Measurements from ENCODE around the gene CYB561A3. TPM values are rescaled to one million over a fixed set of nuclear protein-coding genes. Genes with fewer than 3 reads are reported as not detected.

Gene CYB561A3
- total and polyA plus RNA-seq, 2 experiments from 2014 or later: 9.8 to 30.8 TPM

GRCh38 chr11:61370349-61371005, 8.8 kb upstream of the CYB561A3 start:
- Histone ChIP-seq H3K4me3 (no peak overlapping the region), H3F3A (replicated peaks; ENCODE audit: low read depth) (peaks cover 3% of the 10 kb centered on the region; the same call in 1 of the 2 replicates), H3K4me2 (no peak overlapping the region), H3K27me3 (ENCODE audit: insufficient read depth) (no peaks in the 10 kb centered on the region), H3K27ac (ENCODE audit: low read depth) (no peak overlapping the region), H3K9me2 (ENCODE audit: insufficient read depth) (no peaks in the 10 kb centered on the region), H4K20me1 (replicated peaks; ENCODE audit: insufficient read depth) (peaks cover 5% of the 10 kb centered on the region), H3K36me3 (ENCODE audit: insufficient read depth) (peaks cover 58% of the 10 kb centered on the region), H2AFZ (no peak overlapping the region), H3K79me2 (replicated peaks; ENCODE audit: insufficient read depth) (no peaks in the 10 kb centered on the region), H3K4me1 (ENCODE audit: insufficient read depth) (no peaks in the 10 kb centered on the region)
- ATAC-seq (no peak), DNase-seq (ENCODE audit: low spot score) (no peak)
- Mint-ChIP-seq H3K9me3 (peaks cover 46% of the 10 kb centered on the region), H3K36me3 (ENCODE audit: low read depth) (peaks cover 96% of the 10 kb centered on the region), H3K4me1 (no peaks in the 10 kb centered on the region), H3K27ac (no peak overlapping the region), H3K4me3 (no peak overlapping the region), H3K27me3 (ENCODE audit: insufficient read depth, low read depth, poor library complexity) (peaks cover 5% of the 10 kb centered on the region)
- TF ChIP-seq STAT1 (IDR thresholded peaks at IDR 0.05; ENCODE audit: unreplicated experiment) (no peak), NANOG (IDR thresholded peaks at IDR 0.05; ENCODE audit: borderline replicate concordance) (no peak), ZNF462 (CRISPR knock-in tag; IDR thresholded peaks at IDR 0.05) (no peak), CTCF (conservative IDR thresholded peaks at IDR 0.05; ENCODE audit: low read depth in 2 of 2) (no peak), EZH2phosphoT487 (IDR thresholded peaks at IDR 0.05; ENCODE audit: unreplicated experiment) (no peak), JUNB (IDR thresholded peaks at IDR 0.05; ENCODE audit: unreplicated experiment) (no peak), ZNF331 (CRISPR knock-in tag; IDR thresholded peaks at IDR 0.05; ENCODE audit: low read depth) (no peak), REST (IDR thresholded peaks at IDR 0.05; ENCODE audit: unreplicated experiment) (no peak), EZH2 (IDR thresholded peaks at IDR 0.05; ENCODE audit: low read depth, unreplicated experiment) (no peak), ZNF114 (CRISPR knock-in tag; IDR thresholded peaks at IDR 0.05) (no peak), ETS1 (IDR thresholded peaks at IDR 0.05) (no peak), CREB1 (CRISPR knock-in tag; IDR thresholded peaks at IDR 0.05; ENCODE audit: low read depth) (no peak), POLR2AphosphoS5 (IDR thresholded peaks at IDR 0.05; ENCODE audit: low read depth) (no peak)

All from GM23338 (cell line).